ENCODE results near the gene CDC6.

Gene CDC6

DNA sequence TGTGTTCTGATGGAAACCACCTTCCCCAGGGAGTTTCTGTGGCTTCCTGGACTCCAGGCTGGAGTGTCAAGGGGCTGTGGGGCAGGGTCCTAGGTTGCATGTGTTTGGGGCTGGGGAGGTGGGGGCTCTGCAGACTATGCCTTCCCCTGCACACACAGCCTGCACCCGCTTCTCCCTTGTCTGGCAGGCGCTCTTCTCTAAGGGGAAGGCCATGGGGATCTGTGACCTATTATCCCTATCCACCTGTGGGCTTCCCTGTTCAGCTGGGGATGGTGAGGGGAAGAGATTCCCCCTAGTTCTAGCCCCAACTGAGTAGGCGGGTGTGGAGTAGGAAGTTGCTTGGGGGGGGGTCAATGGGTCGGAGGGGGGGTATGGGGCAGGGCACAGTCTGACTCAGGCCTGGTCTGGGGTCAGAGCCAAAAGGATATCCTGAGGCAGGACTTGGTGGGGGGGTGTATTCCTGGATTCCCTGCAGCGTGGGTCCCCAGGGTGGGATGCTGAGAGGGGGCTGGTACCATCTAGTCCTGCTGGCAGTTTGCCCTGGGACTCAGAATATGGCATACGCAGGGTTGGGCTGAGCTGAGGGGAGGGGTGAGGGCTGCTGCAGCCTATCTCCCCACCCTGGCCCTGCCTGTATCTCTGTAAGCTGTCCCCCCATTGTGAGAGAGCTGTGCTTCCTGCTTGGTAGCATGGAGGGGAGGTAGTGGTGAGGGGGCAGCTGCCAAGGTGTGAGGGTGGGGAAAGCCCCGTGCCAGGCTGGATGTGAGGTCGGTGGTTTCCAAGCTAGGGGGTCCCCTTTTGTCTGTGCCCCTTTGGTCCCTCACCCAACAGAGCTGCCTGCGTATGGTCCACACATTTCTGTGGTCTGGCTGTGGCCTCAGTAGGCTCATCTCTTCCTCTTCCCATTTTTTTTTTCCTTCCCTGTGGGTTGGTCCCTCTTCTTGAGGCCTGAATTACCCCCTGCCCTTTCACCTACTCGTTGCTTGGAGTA, 36.0 kb downstream of the CDC6 start:
- peak; percentile 72 for DNase-seq (ENCODE audit: low read depth)

DNA sequence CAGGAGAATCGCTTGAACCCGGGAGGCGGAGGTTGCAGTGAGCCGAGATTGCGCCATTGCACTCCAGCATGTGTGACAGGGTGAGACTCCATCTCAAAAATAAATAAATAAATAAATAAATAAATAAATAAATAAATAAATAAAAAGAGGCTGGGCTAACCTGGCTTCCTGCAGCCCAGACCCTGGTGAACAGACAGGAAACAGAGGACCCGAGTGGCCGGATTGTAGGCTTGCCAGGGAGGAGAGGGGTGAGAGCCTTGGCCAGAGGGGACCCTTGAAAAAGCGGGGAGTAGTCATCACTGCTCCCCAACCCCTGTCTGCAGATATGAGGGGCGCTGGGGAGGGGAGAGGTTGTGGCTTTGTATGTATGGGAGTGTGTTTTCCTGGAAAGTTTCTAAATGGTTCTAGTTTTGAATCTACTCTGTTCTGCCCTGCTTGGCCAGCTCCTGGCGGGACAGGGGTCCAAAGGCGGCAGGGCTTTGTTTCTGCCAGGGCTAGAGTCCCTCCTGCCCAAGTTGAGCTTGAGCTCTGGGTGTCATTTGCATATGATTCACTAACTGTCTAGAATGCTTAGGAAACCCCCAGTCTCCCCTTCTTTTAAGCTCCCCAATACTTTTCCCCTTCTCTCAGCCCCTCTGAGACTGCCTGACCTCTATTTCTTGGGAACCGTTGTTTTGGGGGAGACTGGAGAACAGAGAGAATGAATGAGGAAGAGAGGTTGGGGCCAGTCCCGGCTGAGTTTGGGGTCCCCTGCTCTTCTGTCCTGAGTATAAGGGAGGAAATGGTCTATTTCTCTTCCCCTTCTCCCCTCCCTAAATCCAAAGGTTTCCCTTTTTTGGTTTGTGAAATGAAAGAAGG, 37.7 kb downstream of the CDC6 start:
- no peak for DNase-seq (ENCODE audit: low read depth)

DNA sequence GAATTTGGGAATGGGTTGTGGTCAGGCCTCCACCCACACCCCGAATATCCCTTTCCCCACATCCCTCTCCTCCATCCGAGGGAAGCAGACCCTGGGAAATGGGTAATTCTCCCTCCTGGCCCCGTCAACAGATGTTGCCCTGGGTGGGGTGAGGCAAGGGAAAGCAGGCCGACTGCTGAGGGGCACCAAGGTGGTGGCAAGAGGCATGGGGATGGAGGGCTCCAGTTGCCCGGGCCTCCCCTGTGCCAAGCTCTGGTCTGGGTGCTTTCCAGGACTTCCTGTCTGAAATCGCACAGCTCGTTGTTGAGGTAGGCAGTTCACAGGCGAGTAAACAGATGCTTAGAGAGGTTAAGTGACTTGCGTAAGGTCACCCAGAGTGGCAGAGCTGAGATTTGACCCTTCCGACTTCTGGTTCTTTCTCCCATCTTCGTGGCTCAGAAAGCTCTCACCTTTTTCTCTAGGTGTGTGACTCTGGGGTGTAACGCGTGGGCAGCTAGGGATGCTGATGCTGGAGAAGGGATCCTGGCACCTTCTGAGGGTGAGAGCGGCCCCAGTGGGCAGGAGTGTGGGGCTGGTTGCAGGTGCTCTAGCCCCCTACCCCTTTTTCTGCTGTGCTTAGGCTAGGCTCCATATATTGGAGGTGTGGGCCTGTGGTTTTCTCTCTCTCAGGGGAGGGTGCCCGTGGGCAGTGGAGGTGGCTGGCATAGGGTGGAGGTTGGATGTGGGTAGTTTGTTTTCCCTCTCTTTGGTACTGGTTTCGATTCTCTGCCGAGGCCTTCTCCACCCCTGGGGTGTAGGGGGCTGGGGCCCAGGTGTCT, 38.5 kb downstream of the CDC6 start:
- DNase-seq (ENCODE audit: low read depth): no peak

DNA sequence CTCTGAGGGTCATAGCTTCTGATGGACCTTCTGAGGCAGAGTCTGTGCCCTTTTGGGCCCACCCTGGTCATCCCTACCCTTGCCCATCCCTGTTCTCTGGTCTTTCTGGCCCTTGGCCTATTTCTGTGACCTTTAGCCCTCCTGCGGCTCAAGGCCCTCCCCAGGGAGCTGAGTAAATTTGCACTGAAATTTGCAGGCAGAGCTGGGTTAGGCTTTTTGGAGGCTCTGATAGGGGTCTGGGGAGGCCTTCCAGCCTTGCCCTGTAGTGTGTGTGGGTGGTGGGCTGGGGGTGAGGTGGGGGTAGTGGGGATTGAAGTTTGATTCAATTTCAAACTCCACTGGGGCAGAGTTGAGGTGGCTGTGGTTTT, 39.1 kb downstream of the CDC6 start:
- no peak for DNase-seq (ENCODE audit: low read depth)

DNA sequence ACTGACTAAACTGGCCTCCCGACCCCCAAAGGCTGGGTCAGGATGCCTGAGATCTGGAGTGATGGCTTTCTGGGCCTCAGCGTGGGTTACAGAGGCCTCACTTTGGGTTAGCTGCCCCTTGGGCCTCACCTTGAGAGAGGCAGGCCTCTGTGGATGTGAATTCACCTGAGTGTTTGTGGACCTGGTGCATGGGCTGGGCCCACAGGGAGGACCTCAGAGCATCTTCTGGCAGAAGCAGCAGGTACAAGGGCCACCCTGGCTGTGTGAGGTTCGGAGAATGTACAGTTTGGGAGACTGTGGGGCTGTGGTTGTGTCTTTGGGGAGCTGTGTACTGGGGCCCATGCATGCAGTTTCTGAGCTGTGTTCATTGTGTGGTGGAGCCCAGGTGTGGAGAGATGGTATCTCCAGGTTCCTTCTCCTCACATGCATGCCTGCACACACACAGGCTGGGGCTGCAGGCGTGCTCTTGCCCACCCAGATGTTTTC, 39.6 kb downstream of the CDC6 start:
- DNase-seq (ENCODE audit: low read depth): no peak

DNA sequence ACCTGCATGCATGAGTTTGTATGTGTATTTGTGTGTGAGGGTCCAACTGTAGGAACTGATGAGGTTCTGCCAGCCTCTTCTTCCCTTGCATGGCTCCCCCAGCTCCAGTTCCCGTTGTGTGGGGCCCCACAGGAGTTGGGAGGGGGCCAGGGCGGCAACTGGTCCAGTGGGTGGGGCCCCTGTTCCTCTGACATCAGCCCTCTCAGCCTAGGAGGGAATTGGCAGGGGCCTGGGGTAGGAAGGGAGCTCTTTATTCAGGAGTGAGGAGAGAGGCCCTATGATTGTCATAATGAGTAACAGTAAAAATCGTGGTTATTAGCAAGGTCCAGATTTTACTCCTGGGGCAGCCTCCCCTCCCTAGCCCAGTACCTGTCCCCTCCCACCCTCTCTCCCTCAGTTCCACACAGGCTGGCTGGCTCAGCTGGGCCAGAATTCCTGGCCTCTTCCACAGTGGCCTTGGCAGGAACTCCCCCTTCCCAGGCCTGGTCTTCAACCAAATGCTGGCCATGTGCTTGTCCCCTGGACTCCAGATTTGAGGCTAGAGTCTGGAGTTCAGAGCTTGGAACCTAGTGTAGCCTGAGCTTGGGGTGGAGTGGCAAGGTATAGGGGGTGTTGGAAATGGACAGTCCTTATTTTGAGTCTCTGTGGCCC, 40.2 kb downstream of the CDC6 start:
- DNase-seq (ENCODE audit: low read depth): no peak

DNA sequence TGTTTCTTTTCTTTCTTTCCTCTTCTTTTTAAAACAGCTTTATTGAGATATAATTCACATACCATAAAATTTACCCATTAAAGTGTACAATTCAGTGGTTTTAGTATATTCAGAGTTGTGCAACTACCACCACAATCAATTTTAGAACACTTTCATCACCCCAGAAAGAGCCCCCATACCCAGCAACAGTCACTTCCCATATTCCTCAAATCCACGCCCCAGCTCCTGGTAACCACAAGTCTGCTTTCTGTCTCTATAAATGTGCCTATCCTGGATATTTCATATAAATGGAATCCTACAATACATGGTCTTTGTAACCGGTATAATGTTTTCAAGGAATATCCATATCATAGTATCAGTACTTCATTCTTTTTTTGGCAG, 40.7 kb downstream of the CDC6 start:
- DNase-seq (ENCODE audit: low read depth): no peak

DNA sequence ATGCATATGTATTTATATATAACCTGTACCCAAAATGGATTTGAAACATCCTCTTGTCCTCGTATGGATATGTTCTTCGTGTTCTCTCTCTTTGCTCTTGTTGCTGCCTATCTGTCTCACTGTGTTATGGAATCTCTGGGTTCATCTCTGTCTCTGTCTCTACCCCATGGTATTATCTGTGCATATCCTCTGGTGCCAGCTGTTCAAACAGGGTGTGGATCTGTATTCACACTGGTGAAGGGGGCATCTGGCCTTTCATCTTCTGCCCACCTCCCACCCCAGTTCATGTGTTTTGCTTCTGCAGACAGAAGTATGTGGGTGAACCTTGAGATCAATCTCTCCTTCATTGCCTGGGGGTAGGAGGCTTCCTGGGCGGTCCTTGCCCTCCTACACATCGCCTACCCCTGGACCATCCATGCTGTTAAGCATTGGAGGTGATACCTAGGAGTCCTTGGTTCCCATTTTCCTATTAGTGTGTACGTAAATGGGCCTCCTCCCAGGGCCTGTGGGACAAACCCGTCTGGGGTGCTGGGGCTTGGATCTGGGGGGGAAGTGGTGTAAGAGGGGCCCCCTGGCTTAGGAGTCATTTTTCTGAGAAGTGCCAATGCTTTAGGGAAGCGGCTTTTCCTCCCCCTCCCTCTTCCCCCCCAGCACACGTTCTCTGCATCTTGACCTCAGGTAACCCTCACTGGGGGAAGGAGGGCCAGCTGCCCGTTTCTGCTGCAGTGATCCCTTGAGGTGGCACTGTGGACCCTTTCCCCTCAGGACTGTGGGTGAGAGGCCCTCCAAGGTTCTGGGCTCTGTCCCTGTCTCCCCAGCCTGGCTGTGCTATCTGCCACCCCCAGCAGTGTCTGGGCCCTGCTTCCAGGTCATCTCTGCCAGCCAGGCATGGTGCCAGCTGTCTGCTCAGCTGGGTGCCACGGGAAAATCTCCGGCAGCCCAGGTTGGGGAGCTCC, 42.4 kb downstream of the CDC6 start:
- no peak for DNase-seq (ENCODE audit: low read depth)

DNA sequence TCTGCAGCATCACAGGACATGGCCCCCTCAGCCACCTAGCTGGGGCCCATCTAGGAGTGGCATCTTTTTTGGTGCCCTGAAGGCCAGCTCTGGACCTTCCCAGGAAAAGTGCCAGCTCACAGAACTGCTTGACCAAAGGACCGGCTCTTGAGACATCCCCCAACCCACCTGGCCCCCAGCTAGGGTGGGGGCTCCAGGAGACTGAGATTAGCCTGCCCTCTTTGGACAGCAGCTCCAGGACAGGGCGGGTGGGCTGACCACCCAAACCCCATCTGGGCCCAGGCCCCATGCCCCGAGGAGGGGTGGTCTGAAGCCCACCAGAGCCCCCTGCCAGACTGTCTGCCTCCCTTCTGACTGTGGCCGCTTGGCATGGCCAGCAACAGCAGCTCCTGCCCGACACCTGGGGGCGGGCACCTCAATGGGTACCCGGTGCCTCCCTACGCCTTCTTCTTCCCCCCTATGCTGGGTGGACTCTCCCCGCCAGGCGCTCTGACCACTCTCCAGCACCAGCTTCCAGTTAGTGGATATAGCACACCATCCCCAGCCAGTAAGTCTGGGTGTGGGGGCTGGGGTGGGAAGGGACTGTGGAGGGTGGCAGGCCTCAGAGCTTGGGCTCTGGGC, 43.3 kb downstream of the CDC6 start:
- DNase-seq (ENCODE audit: low read depth): no peak

DNA sequence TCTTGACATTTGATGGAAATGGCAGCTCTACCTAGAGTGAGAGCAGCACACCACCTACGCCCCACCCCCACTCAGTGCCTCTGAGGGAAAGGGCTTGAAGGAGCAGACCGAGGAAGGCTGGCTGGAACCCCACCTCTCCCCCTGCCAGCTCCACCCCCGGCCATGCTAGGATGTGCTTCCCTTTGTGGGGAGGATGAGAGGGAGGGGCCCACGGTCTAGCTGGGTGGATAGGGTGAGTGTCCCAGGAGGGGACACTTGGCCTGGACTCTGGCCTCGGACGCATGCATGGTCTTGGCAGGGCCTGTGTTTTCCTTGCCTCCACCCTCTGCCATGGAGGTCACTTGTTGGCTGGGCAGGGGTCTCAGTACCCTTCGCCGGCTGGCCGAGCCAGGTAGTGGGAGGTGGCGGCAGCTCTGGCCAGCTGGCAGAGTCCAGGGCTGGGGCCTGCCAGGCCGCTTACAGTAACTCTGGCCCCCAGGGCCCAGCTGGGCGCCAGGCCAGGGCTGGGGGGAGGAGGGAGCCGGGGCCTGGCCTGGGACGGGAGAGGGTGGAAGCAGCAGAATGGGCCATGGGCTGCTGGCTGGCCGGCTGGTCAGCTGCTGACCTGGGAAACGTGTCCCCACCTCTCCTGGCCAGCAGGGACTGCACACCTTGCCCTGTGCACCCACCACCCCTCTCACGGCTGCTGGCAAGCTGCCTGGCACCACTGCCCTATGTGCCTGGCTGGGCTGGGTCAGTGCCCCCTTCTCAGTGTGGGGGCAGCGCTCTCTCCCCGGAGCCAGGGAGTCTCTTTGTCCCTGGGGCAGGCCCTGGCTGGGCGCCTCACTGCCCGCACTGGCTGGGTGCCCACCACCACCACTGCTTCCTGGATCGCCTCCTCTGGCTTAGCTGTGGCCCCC, 44.3 kb downstream of the CDC6 start:
- DNase-seq (ENCODE audit: low read depth): no peak

DNA sequence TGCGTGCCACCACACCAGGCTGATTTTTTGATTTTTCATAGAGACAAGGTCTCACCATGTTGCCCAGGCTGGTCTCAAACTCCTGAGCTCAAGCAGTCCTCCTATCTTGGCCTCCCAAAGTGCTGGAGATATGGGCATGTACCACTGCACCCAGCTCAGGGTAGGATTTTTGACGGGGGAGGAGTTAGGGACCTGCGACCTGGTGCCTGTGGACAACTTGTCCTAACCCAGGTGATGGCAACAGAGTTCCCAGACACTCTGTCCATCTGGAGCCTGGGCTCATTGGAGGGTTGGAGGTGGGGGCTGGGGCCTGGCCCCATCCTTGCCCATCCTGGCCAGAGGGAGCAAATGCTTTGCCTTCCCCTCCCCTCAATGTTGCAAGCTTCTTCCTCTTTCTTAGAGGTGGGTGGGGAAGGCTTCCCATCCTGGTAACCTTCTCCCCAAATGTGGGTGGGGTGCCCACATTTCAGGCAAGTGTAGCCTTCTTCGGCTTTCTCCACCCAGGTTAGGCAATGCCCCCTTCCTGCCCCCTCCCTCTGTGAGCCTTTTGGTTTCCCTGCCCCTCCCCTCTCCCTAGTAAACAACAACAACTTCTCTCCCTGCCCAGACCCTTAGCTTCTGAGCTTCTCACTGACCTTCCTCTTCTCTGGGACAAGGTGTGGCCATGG, 46.2 kb downstream of the CDC6 start:
- DNase-seq (ENCODE audit: low read depth): no peak

DNA sequence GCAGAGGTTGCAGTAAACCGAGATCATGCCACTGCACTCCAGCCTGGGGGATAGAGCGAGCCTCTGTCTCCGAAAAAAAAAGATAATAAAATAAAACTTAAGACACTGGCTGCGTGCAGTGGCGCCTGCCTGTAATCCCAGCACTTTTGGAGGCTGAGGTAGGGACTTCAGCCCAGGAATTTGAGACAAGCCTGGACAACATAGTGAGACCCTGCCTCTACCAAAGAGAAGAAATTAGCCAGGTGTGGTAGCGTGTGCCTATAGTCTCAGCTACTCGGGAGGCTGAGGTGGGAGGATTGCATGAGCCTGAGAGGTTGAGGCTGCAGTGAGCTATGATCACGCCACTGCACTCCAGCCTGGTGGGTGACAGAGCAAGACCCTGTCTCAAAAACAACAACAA, 47.9 kb downstream of the CDC6 start:
- no peak for DNase-seq (ENCODE audit: low read depth)

DNA sequence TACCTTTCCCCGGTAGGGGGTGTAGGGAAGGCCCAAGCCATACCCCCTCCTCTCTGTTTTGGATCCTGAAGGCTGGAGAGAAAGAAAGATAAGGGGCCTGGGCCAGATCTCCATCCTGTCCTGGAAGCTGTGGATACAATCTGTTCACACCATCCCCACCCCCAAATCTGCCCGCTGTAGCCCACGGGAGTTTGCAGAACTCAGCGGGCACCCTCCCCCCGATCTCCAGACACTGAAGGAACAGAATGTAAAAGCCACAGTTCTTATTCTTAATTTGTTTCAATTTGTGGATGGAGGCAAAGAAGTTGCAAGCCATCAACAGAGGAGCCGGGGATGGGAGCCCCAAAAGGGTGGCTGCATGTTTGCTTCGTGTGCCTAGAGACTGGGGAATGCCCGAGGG, 49.7 kb downstream of the CDC6 start:
- no peak for DNase-seq (ENCODE audit: low read depth)

DNA sequence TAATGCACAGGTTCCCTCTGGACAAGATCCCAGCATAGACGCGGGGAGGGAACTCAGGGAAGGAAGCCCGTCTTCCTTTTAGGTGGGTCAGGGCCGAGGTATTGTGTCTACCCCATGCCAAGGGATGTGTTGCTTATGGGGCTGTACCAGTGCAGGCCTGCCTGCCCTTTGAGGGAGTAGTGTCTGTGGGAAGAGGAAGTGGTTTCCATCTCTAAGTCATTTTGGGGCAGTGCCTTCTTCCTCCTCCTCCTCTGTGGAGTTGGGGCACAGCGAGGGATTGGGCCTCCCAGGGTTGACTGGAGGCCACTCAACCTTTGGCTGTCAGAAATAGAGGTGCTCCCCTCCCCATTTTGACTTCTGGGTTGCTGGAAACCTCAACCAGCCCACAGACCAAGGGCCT, 50.4 kb downstream of the CDC6 start:
- DNase-seq (ENCODE audit: low read depth): no peak

DNA sequence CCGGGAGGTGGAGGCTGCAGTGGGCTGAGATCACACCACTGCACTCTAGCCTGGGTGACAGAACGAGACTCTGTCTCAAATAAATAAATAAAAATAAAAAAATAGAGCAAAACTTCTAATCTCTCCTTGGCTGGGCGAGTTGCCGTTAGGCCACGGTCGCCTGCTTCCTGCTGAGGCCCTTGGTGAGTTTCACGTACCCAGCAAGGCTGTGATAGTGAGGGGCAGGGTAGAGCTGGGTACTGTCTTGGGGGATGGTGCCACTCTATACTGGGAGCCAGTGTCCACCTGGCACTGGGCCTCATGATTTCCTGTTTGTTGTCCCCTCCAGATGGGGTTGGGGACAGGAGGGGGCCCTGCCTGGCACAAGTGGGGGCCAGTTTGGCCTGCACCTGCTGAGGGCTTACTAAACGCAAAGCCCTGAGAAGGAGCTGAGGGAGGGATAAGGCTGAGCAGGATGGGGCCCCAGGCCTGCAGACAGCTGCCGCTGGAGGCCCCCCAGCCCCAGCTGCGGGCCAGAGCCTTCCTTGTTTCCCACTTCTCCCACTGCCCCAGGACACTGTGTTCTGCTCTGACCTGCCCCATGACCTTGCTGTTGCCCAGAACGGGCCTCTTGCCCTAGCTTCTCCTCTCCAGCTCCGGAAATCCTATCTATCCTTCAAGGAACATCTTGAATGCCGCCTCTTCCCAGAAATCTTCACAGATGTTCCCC, 51.4 kb downstream of the CDC6 start:
- no peak for DNase-seq (ENCODE audit: low read depth)

DNA sequence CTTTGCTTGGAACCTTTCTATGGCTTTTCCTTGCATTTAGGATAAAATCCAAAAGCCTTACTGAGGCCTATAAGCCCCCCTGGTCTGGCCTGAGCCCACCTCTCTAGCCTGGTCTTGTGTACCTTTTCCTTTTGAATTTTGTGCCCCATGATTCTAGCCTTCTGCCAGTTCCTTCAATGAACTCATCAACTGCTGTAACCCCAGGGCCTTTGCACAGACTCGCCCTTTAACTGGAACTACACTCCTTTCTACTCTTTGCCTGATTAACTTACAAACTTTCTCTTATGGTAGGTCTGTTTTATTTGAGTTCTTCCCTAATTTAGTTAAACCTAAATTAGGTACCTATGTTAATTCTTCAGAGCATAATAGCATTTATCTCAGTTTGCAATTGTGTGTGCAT, 52.6 kb downstream of the CDC6 start:
- DNase-seq (ENCODE audit: low read depth): no peak
